Endodermal cell (in vitro differentiated cells): ENCODE measurements around the gene TIE1. TPM values are rescaled to one million over a fixed set of nuclear protein-coding genes. Genes with fewer than 3 reads are reported as not detected.
A peak's percentile ranks its signal among the peaks of the same experiment; 100 is the strongest.

Experiments
- DNase-seq: peaks from one replicate; pipeline ENCODE4 v3.0.0-alpha.2; 2017
- H3K27ac ChIP-seq: 2 replicates; pipeline ENCODE4 v1.5.1; 2013; ENCODE audit warnings: mild to moderate bottlenecking, low read depth, low read length, moderate library complexity
- H3K27me3 ChIP-seq: 2 replicates; pipeline ENCODE4 v1.6.1; 2013; ENCODE audit warnings: mild to moderate bottlenecking, low read length, moderate library complexity; ENCODE audit not compliant: insufficient read depth, control insufficient read depth, poor library complexity, severe bottlenecking
- H3K36me3 ChIP-seq: 2 replicates; pipeline ENCODE4 v1.7.0; 2013; ENCODE audit warnings: mild to moderate bottlenecking, low read length, moderate library complexity; ENCODE audit not compliant: control insufficient read depth, insufficient read depth
- H3K4me1 ChIP-seq: one replicate; pipeline ENCODE4 v1.7.0; 2013; ENCODE audit warnings: low read length; ENCODE audit not compliant: control insufficient read depth, insufficient read depth
- H3K4me3 ChIP-seq: 2 replicates; pipeline ENCODE4 v1.5.1; 2013; ENCODE audit warnings: mild to moderate bottlenecking, low read length, moderate library complexity
- H3K9ac ChIP-seq: 2 replicates; pipeline ENCODE4 v1.6.1; 2013; ENCODE audit warnings: mild to moderate bottlenecking, low read length, moderate library complexity; ENCODE audit not compliant: poor library complexity, severe bottlenecking; ENCODE audit errors: extremely low read depth
- H3K9me3 ChIP-seq: 2 replicates; pipeline ENCODE4 v1.6.1; 2013; ENCODE audit warnings: mild to moderate bottlenecking, low read length, moderate library complexity; ENCODE audit not compliant: control insufficient read depth
- H3K27ac Mint-ChIP-seq: 2 replicates; pipeline ENCODE4 v1.8.0; 2020; ENCODE audit warnings: mixed read lengths
- H3K27me3 Mint-ChIP-seq: 2 replicates; pipeline ENCODE4 v1.8.0; 2021; ENCODE audit warnings: mild to moderate bottlenecking, mixed read lengths; ENCODE audit not compliant: insufficient read depth
- H3K36me3 Mint-ChIP-seq: 2 replicates; pipeline ENCODE4 v1.8.0; 2020; ENCODE audit warnings: low read depth, mixed read lengths
- H3K4me1 Mint-ChIP-seq: 2 replicates; pipeline ENCODE4 v1.8.0; 2020; ENCODE audit warnings: mixed read lengths
- H3K4me3 Mint-ChIP-seq: 2 replicates; pipeline ENCODE4 v1.8.0; 2020; ENCODE audit warnings: mild to moderate bottlenecking, moderate library complexity, mixed read lengths
- H3K9me3 Mint-ChIP-seq: 2 replicates; pipeline ENCODE4 v1.8.0; 2020; ENCODE audit warnings: mild to moderate bottlenecking, mixed read lengths
- CTCF ChIP-seq: fragments of 200-600 bp; sonication (generic); conservative IDR thresholded peaks from 2 replicates; pipeline ENCODE4 v1.5.0; 2021; ENCODE audit warnings: antibody characterized with exemption, mild to moderate bottlenecking
- WGBS, 2 experiments: methylation state at CpG; one replicate each; pipeline versions ENCODE4 v1.1.5 to v1.1.7; 2013; ENCODE audit warnings: missing lambda C conversion rate in 2 of 2, mixed read lengths in 1 of 2; ENCODE audit not compliant: insufficient coverage in 1 of 2, insufficient read length in 1 of 2; 5-methylcytosine and 5-hydroxymethylcytosine counted together
- total RNA-seq, 2 donors: library from RNA; stranded (reverse); fragmentation: NEBNext Ultra II Directional in 1 of 2; extraction: Animal tissue kit (Norgen Biotek cat#: 25700) in 1 of 2; gene quantifications; 2 replicates in 1 of 2; 3 replicates in 1 of 2; pipeline ENCODE4 v1.2.1, GENCODE V29; 2021

Gene TIE1
- total RNA-seq, 2 donors from 2014 or later = 0.40 to 0.99 TPM

GRCh38 chr1:43279666-43280065 lies 21.1 kb upstream of the TIE1 start:
- H3K4me3 Mint-ChIP-seq = no peak overlapping the region
- H3K36me3 ChIP-seq = no peaks in the 10 kb centered on the region
- no peak overlapping the region for H3K27ac ChIP-seq
- H3K4me3 ChIP-seq = no peak overlapping the region
- DNase-seq = peak; percentile 7
- no peak for TF ChIP-seq CTCF
- no peaks in the 10 kb centered on the region for H3K9me3 ChIP-seq
- H3K27me3 Mint-ChIP-seq = peaks cover 1% of the 10 kb centered on the region
- 90 to 92% methylated on average over 5 to 6 of the region's 6 CpGs for WGBS, 2 experiments
- no peak overlapping the region for H3K9ac ChIP-seq
- no peaks in the 10 kb centered on the region for H3K27me3 ChIP-seq
- H3K4me1 ChIP-seq = no peaks in the 10 kb centered on the region
- peaks cover 26% of the 10 kb centered on the region for H3K36me3 Mint-ChIP-seq
- H3K27ac Mint-ChIP-seq = no peak overlapping the region
- H3K9me3 Mint-ChIP-seq = no peaks in the 10 kb centered on the region
- H3K4me1 Mint-ChIP-seq = peaks cover 22% of the 10 kb centered on the region

- Mint-ChIP-seq H3K4me1 (peaks cover 31% of the 10 kb centered on the region), H3K36me3 (peaks cover 26% of the 10 kb centered on the region), H3K4me3 (no peak overlapping the region), H3K27me3 (peaks cover 1% of the 10 kb centered on the region), H3K9me3 (no peaks in the 10 kb centered on the region), H3K27ac (no peak overlapping the region)
- DNase-seq = peak; percentile 22
- peaks cover 5% of the 10 kb centered on the region for H3K4me1 ChIP-seq
- WGBS, 2 experiments = 69% methylated on average over 2 of the region's 2 CpGs; no CpG with 5 or more reads in 1 of the 2 experiments
- H3K27me3 ChIP-seq = no peaks in the 10 kb centered on the region
- H3K36me3 ChIP-seq = no peaks in the 10 kb centered on the region
- no peaks in the 10 kb centered on the region for H3K9me3 ChIP-seq
- no peak overlapping the region for H3K27ac ChIP-seq
- no peak overlapping the region for H3K9ac ChIP-seq
- no peak for TF ChIP-seq CTCF
- H3K4me3 ChIP-seq = no peak overlapping the region
These were observed 20.1 kb upstream of the TIE1 start for GRCh38 chr1:43280692-43281091.

GRCh38 chr1:43282220-43283195 lies 18.3 kb upstream of the TIE1 start:
- TF ChIP-seq CTCF = no peak
- H3K27me3 ChIP-seq = no peaks in the 10 kb centered on the region
- Mint-ChIP-seq H3K27ac (peak overlapping the region; percentile 75), H3K9me3 (no peaks in the 10 kb centered on the region), H3K4me3 (no peak overlapping the region), H3K36me3 (peaks cover 26% of the 10 kb centered on the region), H3K27me3 (no peaks in the 10 kb centered on the region), H3K4me1 (peaks cover 31% of the 10 kb centered on the region)
- H3K4me1 ChIP-seq = peaks cover 7% of the 10 kb centered on the region
- H3K36me3 ChIP-seq = no peaks in the 10 kb centered on the region
- H3K9me3 ChIP-seq = no peaks in the 10 kb centered on the region
- no peak overlapping the region for H3K4me3 ChIP-seq
- peak; percentile 38 for DNase-seq
- no peak overlapping the region for H3K27ac ChIP-seq
- no peak overlapping the region for H3K9ac ChIP-seq
- 80 to 88% methylated on average over 12 to 15 of the region's 15 CpGs for WGBS, 2 experiments
